ENCODE measurements around the gene SORCS2.

Gene SORCS2

GRCh38 chr4:7540654-7541413 lies 348.5 kb downstream of the SORCS2 start:
- Histone ChIP-seq H3K27ac (ENCODE audit: low read length) (no peak overlapping the region), H3K9ac (ENCODE audit: low read length) (no peak overlapping the region), H3K4me1 (ENCODE audit: low read length) (no peaks in the 10 kb centered on the region), H3K36me3 (replicated peaks; ENCODE audit: low read depth, low read length) (no peaks in the 10 kb centered on the region), H3K27me3 (ENCODE audit: low read depth, low read length) (no peaks in the 10 kb centered on the region), H4K20me1 (ENCODE audit: insufficient read depth, low read length) (no peaks in the 10 kb centered on the region), H3K4me3 (ENCODE audit: low read length) (no peak overlapping the region), H3K4me2 (ENCODE audit: low read length) (no peak overlapping the region), H3K9me3 (ENCODE audit: insufficient read depth, low read length) (no peaks in the 10 kb centered on the region), H3K79me2 (ENCODE audit: low read length) (no peaks in the 10 kb centered on the region), H2AFZ (ENCODE audit: low read depth, low read length) (no peak overlapping the region)
- TF ChIP-seq EZH2phosphoT487 (IDR thresholded peaks at IDR 0.05; ENCODE audit: low read depth) (no peak), CTCF (IDR thresholded peaks at IDR 0.05; ENCODE audit: low read depth, low read length) (no peak)

GRCh38 chr4:7541414-7541810 lies 349.1 kb downstream of the SORCS2 start:
- no peaks in the 10 kb centered on the region for H3K79me2 ChIP-seq (ENCODE audit: low read length)
- no peak overlapping the region for H3K4me2 ChIP-seq (ENCODE audit: low read length)
- no peak overlapping the region for H3K9ac ChIP-seq (ENCODE audit: low read length)
- TF ChIP-seq EZH2phosphoT487 (IDR thresholded peaks at IDR 0.05; ENCODE audit: low read depth) (no peak), CTCF (IDR thresholded peaks at IDR 0.05; ENCODE audit: low read depth, low read length) (no peak)
- no peaks in the 10 kb centered on the region for H3K36me3 ChIP-seq (replicated peaks; ENCODE audit: low read depth, low read length)
- no peaks in the 10 kb centered on the region for H3K4me1 ChIP-seq (ENCODE audit: low read length)
- H3K27ac ChIP-seq (ENCODE audit: low read length), result no peak overlapping the region
- no peak overlapping the region for H3K4me3 ChIP-seq (ENCODE audit: low read length)
- H4K20me1 ChIP-seq (ENCODE audit: insufficient read depth, low read length), result no peaks in the 10 kb centered on the region
- no peaks in the 10 kb centered on the region for H3K9me3 ChIP-seq (ENCODE audit: insufficient read depth, low read length)
- no peaks in the 10 kb centered on the region for H3K27me3 ChIP-seq (ENCODE audit: low read depth, low read length)
- H2AFZ ChIP-seq (ENCODE audit: low read depth, low read length), result no peak overlapping the region

- no peaks in the 10 kb centered on the region for H3K36me3 ChIP-seq (replicated peaks; ENCODE audit: low read depth, low read length)
- H3K79me2 ChIP-seq (ENCODE audit: low read length), result no peaks in the 10 kb centered on the region
- no peaks in the 10 kb centered on the region for H4K20me1 ChIP-seq (ENCODE audit: insufficient read depth, low read length)
- no peak overlapping the region for H3K9ac ChIP-seq (ENCODE audit: low read length)
- H3K9me3 ChIP-seq (ENCODE audit: insufficient read depth, low read length), result no peaks in the 10 kb centered on the region
- no peak for TF ChIP-seq CTCF (IDR thresholded peaks at IDR 0.05; ENCODE audit: low read depth, low read length)
- no peak overlapping the region for H3K4me3 ChIP-seq (ENCODE audit: low read length)
- H3K4me2 ChIP-seq (ENCODE audit: low read length), result no peak overlapping the region
- no peak overlapping the region for H3K27ac ChIP-seq (ENCODE audit: low read length)
- H3K27me3 ChIP-seq (ENCODE audit: low read depth, low read length), result no peaks in the 10 kb centered on the region
- no peak overlapping the region for H2AFZ ChIP-seq (ENCODE audit: low read depth, low read length)
- H3K4me1 ChIP-seq (ENCODE audit: low read length), result no peaks in the 10 kb centered on the region
These were observed 350.4 kb downstream of the SORCS2 start for GRCh38 chr4:7542781-7543180.

GRCh38 chr4:7546152-7546808 lies 353.9 kb downstream of the SORCS2 start:
- no peaks in the 10 kb centered on the region for H3K36me3 ChIP-seq (replicated peaks; ENCODE audit: low read depth, low read length)
- H3K79me2 ChIP-seq (ENCODE audit: low read length), result no peaks in the 10 kb centered on the region
- H3K4me2 ChIP-seq (ENCODE audit: low read length), result no peak overlapping the region
- no peaks in the 10 kb centered on the region for H3K27me3 ChIP-seq (ENCODE audit: low read depth, low read length)
- H3K4me3 ChIP-seq (ENCODE audit: low read length), result no peak overlapping the region
- H3K27ac ChIP-seq (ENCODE audit: low read length), result no peak overlapping the region
- no peak for TF ChIP-seq CTCF (IDR thresholded peaks at IDR 0.05; ENCODE audit: low read depth, low read length)
- no peak for TF ChIP-seq EZH2phosphoT487 (IDR thresholded peaks at IDR 0.05; ENCODE audit: low read depth)
- no peaks in the 10 kb centered on the region for H4K20me1 ChIP-seq (ENCODE audit: insufficient read depth, low read length)
- H3K9ac ChIP-seq (ENCODE audit: low read length), result no peak overlapping the region
- H2AFZ ChIP-seq (ENCODE audit: low read depth, low read length), result no peak overlapping the region
- H3K4me1 ChIP-seq (ENCODE audit: low read length), result no peaks in the 10 kb centered on the region
- H3K9me3 ChIP-seq (ENCODE audit: insufficient read depth, low read length), result no peaks in the 10 kb centered on the region; the same call in 1 of the 2 replicates
